ENCODE measurements around the gene ITIH1.

ITIH1 gene

DNA sequence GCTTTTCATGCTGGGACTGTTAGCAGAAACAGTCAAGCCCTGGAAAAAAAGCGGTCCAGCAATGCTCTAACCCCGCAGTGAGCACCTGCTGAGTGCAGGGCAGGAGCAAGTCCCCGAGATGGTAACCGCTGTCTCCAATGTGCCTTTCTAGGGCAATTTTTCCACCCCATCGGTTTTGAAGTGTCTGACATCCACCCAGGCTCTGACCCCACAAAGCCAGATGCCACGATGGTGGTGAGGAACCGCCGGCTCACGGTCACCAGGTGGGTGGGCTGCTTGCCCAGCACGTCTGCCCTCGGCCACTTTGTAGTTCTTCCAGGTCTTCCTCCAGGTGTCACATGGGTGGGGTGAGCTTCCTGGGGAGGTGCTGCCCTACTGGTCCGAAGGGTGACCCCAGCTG lies 14.0 kb downstream of the ITIH1 start:
- no peak for DNase-seq

DNA sequence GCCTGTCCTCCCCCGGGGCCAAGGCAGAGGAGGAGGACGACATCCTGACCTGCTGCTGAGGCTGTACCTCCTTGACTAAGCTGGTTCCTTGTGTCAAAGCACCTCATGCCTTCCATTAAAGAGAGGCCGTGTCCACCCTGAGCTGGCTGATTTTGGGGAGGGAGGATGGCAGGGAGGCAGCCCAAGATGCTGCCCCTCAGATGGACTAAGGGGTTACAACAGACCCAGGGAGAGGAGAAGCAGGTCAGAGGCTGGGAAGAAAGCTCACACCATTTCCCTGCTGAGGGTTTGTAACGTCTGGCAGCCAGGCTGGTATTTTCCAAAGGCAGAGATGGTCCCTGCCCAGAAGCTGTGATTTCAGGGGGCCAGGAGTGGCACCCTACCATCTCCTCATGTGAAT lies 14.5 kb downstream of the ITIH1 start:
- DNase-seq = no peak

DNA sequence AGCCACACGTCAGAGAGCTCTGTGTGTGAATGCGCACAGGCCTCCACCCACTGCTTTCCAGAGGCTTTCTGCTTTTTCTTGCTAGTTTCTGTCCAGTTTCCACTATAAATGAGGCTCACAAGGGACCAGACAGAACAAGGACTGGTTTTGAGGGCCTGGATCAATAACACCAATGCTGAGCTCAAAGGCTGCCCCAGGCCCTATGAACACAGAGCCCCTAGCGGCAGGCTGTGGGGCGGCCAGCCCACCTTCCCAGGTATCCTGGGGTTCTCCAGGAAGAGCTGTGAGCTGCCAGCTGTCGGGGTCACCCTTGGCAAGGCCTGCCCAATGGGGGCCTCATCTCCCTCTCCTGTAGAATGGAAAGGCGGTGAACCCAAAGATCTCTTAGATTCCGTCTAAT lies 15.0 kb downstream of the ITIH1 start:
- DNase-seq = no peak

GRCh38 chr3:52792961-52793695 lies 15.7 kb downstream of the ITIH1 start:
- no peak for DNase-seq

DNA sequence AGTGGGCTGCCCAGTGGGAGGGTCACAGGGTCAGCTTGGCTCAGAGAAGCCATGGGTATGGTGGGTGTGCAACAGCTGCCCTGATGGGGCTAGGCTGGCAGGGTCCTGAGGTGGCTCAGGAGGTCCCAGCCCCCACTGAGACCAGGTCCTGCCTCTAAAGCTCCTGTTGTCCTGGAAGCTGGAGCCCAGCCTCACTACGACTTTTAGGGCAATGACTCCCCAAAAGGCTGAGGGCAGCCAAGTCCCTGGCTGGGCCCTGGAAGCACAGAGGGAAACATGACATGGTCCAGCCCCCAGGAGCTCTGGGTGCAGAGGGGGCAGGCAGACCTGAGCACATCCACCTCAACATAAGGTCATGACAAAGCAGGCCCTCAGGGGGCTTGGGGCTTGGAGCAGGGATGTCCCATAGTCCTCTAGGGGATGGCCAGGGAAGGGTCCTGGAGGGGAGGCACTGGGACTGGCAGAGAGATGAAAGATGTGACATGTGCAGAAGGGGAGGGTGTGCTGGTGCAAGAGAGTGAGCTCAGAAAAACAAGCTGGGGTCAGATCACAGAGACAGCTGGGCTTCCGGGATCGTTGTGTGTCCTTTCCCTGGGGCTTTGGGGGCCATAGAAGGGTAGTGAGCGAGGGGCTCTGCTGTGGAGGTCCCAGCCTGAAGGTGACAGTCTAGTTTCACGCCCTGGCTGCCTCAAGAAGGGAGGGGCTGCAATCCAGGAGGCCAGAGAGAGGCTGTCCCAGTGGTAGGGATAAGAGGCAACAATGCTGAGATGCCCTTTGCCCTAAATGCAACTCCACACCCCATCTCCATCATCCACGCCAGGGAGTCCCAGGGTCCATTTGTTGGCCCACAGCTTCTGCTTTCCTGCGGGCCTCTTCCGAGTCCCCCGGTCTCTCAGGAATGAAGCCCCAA lies 16.6 kb downstream of the ITIH1 start:
- no peak for DNase-seq

DNA sequence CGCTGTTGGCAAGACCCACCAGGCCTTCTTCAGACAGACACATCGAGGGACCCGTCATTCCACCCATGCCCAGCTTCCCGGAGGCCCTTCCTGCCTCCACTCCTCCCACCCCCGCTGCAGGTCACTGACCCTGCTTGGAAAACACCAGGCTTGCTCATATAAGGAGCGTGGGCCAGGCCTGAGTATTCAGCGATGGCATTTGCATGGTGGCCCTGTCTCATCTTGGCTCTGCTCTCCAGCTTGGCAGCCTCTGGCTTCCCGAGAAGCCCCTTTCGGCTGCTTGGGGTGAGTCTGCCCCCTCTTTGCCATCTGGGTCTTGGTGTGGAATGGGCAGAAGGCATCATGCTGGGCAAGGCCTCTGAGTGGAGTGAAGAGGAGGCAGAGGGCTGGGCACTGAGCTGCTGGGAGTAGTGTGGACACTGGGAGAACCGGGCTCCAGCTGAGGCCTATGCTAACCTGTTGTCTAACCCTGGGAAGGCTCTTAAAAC lies 17.3 kb downstream of the ITIH1 start, which contains the start of gene ITIH3:
TSS of gene ITIH3 (plus strand) at position 185 of the 488 bp plus-strand sequence. CDS start at position 193, 8 bp downstream.
- no peak for DNase-seq

GRCh38 chr3:52795298-52795900 lies 18.0 kb downstream of the ITIH1 start:
- DNase-seq = no peak

DNA sequence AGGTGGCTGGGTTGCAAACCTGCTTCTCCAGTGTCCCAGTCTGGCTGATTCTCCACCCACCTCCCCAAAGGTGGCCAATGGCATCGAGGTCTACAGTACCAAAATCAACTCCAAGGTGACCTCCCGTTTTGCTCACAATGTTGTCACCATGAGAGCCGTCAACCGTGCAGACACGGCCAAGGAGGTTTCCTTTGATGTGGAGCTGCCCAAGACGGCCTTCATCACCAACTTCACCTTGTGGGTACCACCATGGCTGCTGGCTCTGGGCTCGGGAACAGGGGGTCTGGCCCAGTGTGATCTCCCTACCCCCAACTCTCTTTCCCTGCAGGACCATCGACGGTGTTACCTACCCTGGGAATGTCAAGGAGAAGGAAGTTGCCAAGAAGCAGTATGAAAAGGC lies 19.0 kb downstream of the ITIH1 start:
- no peak for DNase-seq

- DNase-seq = no peak
Observed at GRCh38 chr3:52798376-52798977, 21.1 kb downstream of the ITIH1 start.

GRCh38 chr3:52798978-52799476 lies 21.6 kb downstream of the ITIH1 start:
- DNase-seq = no peak

DNA sequence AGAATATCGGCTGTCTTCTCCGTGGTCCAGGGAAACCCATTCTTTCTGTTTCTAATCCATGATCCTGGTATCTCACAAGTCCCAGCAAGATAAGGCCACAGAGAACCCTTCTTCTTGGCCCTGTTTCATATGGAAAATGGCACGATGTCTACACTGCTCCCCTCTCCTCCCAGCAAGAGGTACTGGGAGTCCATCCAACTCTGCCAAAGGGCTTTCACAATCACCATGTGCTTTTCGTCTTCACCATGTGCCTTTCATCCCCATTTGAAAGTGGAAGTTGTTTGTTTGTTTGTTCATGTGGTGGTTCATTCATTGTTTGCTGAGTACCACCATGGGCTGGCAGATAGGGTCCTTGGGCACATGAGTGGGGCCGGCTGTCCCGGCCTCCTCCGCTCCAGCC lies 22.7 kb downstream of the ITIH1 start:
- no peak for DNase-seq

DNA sequence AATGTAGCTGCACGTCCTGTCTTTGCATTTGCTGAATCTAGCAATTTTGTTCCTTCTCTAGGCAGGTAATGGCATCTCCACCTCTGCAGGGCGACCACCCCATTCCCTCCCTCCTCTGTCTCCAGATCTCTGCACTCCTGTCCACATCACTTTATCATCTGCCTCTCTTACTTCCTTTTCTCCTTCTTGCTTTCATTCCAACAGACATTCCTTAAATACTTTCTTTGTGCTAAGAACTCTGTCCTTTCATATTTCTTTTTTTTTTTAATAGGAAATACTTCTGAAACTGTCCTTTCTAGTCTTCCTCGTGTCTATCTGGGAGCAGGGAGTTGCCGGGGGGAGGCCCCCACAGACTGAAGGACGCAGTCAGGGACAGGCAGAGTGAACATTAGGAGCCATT lies 24.4 kb downstream of the ITIH1 start:
- no peak for DNase-seq

DNA sequence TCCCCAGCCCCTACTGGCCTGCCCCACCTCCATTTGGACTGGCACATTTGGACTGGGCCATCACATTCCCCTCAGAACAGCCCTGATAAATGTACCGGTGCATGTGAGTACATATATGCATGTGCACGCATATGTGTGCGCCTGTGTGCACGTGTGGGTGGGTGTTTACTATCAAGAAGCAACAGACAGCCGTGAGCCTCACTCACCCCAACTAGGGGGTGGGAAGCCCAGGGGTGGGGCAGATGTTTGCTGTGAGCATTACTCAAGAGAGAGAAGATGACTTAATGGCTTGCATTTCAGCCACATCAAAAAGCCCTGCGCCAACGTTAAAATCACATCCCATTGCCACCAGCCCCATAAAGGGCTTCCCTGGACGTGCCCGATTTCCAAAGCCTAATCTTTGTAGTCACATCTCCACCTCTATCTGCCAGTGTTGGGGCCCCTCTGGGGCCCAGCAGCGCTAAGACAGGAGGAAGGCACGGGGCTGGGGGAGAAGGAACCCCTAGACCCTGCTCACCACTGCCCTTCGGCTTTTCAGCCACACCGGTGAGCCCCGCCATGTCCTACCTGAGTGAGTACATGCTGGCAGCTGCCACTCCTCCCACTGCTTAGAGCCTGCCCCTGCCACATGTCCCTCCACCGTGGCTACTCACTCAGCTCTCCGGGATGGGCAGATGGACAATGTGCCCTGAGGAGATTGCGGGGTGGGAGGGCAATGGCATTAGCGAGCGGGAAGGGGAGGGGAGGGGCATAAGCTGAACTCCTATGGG lies 28.1 kb downstream of the ITIH1 start:
- DNase-seq = no peak

DNA sequence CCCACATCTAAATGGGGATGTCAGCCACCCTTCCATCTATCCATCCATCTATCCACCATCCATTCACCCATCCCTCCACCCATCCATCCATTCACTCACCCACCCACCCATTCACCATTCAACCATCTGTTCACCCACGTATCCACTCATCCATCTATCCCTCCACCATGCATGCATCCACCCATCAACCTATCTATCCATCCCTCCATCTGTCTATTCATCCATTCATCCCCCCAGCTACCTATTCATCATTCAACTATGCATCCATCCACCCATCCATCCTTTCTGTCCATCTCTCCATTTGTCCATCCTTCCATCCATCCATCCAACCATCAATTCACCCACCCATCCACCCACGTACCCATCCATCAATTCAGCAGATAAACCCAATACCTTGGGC lies 31.8 kb downstream of the ITIH1 start:
- DNase-seq = no peak

DNA sequence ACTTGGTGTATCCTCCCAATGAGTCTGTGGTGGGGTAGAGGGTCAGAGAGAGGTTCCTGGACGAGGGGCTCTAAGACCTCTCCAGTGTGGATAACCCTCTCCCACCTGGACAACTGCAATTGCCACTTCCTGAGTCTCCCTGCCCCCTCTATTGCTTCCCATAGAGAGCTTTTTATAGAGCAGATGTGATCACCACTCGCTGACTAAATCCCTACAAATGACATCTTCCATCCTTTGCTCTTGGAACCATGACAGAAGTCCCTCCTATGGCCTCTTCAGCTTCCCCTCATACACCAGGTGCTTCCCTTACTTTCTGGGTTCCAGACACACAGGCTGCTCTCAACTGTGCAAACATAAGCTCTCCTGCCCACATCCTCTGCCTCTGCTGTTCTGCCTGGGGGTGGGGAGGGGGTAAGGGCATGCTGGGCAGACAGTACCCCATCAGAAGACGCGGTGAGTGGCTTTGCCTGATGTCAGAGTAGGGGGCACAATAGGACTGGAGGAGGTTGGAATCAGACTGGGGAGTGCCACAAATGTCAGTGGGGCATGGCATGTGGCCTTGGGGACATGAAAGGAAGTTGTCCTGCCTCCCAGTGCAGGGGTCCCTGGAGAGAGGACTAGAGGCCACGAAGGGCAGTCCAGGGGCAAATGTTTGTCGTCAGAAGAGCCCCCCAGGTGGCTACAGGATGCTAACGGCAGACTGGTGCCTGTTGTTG lies 32.4 kb downstream of the ITIH1 start:
- peak; percentile 53 for DNase-seq

GRCh38 chr3:52810923-52811322 lies 33.5 kb downstream of the ITIH1 start:
- no peak for DNase-seq

DNA sequence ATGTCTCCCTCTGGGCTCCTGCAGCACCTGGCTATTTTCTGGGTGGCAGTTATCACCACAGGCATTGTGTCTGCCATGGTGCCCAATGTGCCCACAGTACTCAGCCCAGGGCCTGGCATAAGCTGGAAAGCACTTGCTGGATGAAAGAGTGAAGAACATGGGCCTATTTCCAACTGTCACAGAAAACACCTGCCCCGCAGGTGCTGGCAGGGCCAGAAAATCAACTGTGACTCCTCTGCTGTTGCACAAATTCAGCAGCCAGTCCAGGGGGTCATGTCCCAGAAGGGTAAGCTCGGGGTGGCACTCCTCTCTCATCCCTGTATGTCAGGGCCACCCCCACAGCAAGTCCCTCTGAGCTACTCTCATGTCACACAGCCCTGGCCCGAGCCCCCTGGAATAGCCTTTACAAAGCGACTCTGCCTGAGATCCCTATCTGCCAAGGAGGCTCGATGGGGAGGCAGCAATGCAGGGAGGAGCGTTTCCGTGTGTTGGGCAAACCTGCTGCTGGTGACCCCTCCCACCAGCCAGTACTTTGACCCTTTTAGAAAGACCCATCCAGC lies 34.1 kb downstream of the ITIH1 start:
- DNase-seq = no peak

DNA sequence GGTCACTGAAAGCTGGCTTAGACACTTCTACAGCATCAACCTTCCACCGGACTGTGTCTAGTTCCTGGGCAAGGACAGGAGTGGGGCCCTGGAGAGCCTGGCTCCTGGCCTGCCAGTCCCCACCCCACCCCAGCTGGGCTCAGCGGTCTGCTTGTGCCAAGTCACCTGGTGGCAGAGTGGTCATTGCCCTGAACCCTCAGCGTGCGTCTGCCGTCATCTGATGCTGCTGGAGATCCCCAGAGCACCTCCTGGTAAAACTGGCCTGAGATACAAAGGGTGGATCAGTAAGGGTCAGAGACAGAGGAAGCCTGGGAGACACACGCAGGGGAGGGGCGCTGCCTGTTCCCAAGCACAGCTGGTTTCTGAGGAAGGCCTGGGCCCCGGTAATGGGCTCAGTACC lies 36.4 kb downstream of the ITIH1 start:
- DNase-seq = no peak

GRCh38 chr3:52816199-52816598 lies 38.8 kb downstream of the ITIH1 start:
- no peak for DNase-seq

DNA sequence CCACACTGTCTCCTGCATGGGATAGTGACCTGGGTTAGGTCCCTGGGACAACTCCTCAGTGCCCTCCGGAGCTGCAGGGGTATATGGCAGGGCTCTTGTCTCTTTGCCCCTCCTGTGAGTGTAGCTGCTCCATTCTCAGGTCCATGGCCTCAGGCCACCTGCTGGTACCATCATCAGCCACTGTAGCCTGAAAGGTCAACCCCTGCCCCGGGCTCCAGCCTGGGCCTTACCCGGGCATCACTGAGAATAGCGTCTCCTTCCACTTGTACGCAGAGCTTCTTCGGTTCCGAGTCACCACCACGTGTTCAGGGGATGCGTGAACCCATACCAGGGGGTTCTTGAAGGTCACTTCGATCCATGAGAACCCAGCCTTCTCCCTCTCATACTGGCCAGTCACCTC lies 39.3 kb downstream of the ITIH1 start:
- no peak for DNase-seq

GRCh38 chr3:52817221-52817620 lies 39.8 kb downstream of the ITIH1 start:
- DNase-seq = no peak

All from NCI-H510A (cell line).